HG02938 (cell line): ENCODE results near the gene HSPG2.
"Not testable (repeated sequence)": the region's sequence is repeated elsewhere in the genome, so short reads cannot be mapped to it uniquely, and the experiment has no call there.

Experiments
- ATAC-seq: cut with Tn5 transposase; IDR thresholded peaks from one replicate; pipeline ENCODE4 v1.9.1; 2021; ENCODE audit warnings: mild to moderate bottlenecking, moderate library complexity; ENCODE audit not compliant: unreplicated experiment

HSPG2 gene

DNA sequence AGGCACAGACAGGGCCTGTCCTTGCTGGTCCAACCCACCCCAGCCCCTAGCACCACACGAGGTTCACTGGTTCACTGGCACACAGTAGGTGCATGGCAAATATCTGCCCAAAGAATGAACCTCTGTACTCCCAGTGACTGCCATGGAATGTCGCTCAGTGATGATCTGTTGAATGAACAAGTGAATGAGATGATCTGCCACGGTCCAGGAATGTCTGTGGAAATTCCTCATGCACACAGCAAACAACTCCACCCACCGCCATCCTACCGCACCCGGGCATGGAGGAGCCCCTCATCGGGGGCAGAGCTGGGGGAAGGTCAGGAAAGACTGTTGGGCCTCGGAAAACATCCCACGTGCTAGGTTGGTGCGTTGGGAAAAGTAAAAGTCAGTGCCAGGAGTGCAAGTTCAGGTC lies 1.7 kb downstream of the HSPG2 start:
- ATAC-seq: no peak

DNA sequence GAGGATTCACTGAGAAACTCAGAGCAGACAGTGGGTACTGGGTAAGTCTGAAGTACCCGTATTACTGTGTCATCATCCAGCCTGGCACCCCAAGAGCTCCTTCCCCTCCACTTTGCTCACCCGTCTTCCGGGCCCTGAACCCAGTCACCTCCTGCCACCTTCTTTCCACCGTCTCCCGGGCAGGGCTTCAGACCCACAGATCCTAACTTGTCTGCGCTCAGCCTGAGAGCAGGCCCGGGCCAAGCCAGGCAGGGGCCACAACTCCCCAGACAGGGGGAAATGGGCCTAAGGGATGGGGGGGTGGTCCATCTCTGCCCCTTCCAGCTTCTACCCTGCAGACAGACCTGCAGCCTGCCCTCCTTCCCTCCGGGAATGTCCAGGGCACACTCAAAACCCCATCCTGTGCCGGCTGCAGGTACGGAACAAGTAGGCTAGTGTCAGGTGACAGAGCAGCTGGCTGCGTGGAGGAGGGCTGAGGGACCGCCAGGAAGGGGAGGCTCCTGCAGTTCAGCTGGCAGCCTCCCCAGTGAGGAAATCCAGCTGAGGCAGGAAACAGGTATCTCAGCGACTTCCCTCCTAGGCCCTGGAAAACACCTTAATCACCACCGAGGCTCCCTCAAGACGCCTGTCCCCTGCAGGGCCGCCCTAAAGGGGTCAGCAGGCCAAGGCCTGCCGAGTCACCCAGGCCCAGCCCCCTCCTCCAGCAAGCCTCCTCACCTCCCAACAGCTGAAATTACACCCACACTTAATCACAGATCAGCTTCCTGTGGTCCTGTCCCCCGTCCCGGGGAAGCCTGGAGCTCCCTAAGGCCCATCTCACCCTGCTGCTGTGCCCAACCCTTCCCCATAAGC lies 3.5 kb downstream of the HSPG2 start:
- ATAC-seq: no peak

GRCh38 chr1:21932127-21932526 lies 5.0 kb downstream of the HSPG2 start:
- ATAC-seq: no peak

DNA sequence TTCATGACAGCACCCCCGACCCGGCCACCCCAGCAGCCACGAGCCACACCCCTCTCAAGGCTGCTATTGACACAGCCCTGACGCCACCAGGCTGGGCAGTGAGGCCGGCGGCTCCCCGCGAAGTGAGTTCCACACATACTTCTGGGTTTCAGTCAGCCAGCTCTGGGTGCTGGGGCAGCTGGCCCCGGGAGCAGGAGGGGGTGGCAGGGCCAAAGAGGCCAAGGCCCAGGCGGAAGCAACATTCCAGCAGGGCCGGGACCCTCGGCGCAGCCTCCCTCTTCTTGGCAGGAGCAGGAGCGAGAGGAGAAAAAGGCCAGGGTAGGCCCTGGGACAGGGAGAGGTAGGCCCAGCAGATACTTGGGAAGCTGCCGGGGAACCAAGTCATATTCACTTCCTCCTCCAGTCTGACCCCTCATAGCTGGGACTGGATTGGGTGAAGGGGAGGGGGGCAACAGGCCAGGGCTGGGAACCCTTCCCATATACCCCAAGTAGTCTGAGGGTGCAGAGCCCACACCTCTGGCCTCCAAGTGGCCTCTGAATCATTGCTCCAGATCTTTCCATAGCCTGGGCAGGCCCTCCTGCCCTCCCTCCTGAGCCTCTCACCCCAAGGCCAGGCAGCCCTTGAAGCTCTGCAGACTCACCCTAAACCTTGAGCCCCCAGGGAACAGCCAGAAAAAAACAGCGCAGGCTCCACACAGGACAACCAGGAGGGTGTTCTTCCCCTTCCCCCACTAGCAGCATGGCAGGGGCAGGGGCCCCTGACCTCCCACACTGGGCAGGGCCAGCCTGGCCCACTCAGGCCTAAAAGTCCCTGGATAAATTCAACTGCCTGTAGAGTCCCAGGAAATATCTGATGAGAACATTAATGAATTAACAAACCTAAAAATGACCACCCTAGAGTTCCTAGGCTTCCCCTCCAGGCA lies 5.7 kb downstream of the HSPG2 start:
- no peak for ATAC-seq

DNA sequence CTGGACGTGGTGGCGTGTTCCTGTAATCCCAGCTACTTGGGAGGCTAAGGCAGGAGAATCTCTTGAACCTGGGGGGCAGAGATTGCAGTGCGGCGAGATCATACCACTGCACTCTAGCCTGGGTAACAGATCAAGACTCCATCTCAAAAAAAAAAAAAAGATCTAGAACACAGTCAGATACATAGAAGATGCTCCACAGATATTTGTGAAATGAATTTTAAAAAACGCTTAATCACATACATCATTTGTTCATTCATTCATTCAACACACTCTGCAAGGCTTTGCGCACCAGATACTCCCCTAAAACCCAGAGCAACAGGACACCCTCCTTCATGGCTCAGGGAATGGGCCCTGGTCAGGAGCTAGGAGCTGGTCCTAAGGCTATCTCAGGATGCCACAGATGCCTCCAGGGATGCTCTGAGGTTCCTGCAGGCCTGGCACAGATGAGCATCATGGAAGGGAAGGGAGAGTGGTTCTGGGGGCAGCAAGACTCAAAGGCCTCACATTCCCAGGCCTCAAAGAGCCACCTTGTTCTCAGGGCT lies 6.4 kb downstream of the HSPG2 start:
- no peak for ATAC-seq

- no peak for ATAC-seq
Observed at GRCh38 chr1:21930080-21930571, 7.0 kb downstream of the HSPG2 start.

DNA sequence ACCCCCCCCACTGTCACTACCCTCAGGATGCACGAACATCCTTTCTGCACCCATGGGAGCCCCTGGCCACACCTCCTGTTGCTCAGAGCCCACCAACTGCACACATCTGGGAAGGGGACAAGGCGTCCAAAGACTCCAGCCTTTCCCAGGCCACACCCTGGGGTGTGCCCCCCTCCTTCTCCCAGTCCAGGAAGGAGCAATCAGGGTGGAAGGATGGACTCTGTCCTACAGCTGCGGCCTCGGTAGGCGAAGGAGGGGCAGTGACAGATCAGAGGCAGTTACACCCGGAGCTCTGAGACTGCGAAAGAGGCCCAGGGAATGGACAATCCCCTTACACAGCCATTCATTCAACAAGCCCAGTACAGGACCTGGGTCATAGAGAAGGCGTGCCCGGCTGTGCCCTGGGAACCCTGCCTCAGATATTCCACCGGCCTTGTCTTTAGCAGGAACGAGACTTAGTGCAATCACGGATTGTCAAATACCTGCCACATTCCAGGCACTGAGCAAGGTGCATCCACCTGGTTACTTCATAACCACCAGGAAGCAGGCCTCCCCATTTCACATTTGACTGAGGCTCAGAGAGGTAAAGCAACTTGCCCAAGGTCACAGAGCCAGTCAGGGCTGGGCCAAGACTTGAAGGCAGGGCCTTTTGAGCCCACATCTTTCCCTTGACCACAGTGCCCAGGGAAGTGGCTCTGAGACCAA lies 9.4 kb downstream of the HSPG2 start:
- no peak for ATAC-seq

GRCh38 chr1:21926814-21927532 lies 10.1 kb downstream of the HSPG2 start:
- no peak for ATAC-seq

- no peak for ATAC-seq
Observed at GRCh38 chr1:21926065-21926464, 11.0 kb downstream of the HSPG2 start.

- ATAC-seq: no peak
Observed at GRCh38 chr1:21925334-21925940, 11.7 kb downstream of the HSPG2 start.

GRCh38 chr1:21924503-21925005 lies 12.6 kb downstream of the HSPG2 start:
- no peak for ATAC-seq

DNA sequence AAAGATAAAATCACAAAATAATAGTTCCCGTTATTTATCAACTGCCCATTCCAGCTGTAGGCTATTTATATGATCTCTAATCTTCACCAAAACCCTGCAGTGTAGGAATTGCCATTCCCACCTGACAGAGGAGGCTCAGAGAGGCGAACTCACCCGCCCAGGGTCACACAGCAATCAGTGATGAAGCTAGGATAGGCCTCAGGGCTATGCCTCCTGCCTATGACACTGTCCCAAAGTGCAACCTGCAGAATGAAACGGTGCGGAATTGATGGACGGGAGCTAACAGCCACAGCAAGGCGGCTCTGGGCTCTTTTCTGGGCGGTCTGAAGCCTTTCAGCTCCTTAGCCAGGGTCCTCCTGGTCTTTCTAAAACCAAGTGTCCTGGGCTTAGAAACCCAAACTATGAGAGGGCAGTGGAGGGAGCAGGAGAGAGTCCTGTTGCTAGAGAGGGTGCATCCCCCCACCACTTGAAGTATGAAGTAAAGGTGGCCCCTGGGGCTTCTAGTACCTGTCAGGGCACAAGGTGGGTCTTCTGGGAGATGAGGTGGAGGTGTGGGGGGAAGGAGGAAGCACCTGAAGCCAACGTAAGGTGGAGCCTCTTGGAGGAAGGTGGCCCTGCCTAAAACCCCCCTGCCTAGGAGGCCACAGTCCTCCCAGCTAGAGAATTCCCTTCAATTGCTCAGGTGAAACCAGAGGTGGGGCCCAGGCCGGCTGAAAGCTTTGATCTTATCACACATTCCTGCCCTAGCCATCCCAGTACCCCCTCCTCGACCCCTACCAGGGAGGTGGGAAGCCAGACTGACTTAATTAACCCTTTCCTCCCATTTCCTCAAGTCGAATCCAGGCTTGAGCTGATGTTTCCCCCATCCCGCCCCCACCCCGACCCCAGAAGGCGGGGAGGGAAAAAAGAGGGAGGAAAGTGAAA lies 14.8 kb downstream of the HSPG2 start:
- no peak for ATAC-seq

- no peak for ATAC-seq
Observed at GRCh38 chr1:21921100-21921875, 15.8 kb downstream of the HSPG2 start.

DNA sequence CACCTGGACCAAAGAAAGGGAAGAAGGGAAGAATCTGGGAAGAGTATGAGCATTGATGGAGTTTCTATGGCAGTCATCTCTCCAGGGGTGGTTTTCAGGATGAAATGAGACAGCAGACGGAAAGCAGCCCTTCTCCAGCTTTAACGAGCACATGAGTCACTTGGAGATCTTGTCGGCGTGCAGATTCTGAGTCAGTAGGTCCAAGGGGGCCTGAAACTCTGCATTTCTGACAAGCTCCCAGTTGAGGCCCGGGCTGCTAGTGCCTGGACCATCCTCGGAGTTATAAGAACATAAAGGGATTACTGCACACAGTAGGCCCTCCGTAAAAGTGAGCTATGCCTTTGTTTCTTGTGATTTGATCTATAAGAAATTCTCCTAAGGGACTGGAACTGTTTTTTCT lies 17.6 kb downstream of the HSPG2 start:
- ATAC-seq: no peak

DNA sequence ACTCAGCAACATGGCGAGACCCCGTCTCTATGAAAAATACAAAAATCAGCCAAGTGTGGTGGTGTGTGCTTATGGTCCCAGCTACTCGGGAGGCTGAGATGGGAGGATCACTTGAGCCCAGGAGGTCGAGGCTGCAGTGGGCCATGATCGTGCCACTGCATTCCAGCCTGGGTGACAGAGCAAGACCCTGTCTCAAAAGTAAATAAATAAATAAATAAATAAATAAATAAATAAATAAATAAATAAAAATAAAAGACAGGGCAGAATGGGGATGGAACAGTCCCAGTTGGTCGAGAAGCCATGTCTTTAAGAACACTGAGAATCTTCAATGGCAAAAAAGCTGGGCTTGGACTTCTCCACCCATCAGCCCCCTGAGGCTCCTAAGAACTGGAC lies 19.9 kb downstream of the HSPG2 start:
- ATAC-seq: not testable (repeated sequence)

DNA sequence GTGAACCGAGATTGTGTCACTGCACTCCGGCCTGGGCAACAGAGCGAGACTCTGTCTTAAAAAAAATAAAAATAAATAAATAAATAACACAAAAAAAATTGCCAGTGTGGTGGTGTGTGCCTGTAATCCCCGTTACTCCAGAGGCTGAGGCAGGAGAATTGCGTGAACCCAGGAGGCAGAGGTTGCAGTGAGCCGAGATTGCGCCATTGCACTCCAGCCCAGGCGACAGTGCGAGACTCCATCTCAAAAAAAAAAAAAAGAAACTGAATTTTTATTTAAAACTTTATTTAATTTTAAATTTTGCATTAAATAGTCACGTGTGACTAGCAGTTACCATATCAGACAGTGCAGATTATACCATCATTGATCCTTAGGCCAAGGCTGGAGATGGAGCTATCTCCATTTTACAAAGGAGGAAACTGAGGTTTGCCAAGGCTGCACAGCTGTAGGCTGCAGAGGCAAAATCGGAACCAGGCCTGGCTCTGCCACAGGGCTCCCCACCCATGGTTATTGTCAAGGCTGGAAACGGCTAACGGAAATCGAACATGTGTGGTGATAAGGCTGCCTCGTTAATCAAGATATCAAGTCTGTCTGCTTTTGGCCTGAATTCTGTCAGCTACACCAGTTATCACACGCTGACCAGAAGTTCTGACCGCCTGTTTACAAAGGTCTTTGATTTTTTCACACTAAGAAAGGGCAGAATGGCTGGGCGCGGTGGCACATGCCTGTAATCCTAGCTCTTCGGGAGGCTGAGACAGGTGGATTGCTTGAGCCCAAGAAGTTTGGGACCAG lies 20.5 kb downstream of the HSPG2 start:
- no peak for ATAC-seq
